ENCODE data around the gene MLF2.
A peak's percentile ranks its signal among the peaks of the same experiment; 100 is the strongest.

MLF2 gene

DNA sequence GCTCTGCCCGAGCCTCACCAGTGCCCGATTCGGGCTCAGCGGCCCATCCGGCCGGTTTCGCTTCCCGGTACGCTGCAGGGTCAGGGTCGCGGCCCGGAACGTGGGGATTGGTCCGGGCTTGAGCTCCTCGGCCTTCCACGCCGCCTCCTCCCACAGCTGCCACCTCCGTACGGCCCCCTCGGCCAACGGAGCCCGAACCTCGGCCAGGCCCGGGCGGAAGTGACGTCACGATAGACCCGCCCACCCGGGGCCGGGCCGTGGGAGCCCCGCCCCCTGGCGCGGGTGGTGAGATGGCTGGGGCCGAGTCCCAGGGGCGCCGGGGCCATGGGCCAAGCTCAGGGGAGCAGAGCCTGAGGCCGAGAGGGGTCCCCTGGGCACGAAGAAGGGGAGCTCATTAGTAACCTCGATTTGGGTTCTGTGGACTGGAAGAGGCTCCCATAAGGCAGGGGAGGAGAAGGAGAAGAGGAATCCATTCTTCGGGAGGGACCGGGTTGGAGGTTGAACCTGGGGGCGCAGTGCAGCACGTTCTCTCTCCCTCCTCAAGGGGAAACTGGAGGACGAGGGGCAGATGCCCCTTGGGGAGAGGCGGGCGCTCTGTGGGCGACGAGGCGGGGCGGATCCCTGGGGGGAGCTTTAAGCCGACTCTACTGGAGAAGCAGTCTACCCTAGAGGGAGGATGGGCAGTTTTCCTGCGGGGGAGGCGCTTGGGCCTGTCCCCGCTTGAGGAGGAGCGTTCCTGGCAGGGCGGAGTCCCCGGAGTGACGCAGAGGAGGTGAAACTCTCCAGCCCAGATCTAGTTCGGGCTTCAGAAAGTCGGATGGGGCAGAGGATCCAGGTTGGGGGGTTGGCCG is at the start of gene MLF2:
MLF2 (minus strand) TSS at position 221 of the 851 bp plus-strand sequence. CDS start 807 bp downstream, outside the sequence.
- peak; percentile 71 for DNase-seq

GRCh38 chr12:6799147-6799546 is 46.2 kb upstream of the MLF2 start:
- DNase-seq: no peak

GRCh38 chr12:6796576-6796975 is 43.6 kb upstream of the MLF2 start:
- no peak for DNase-seq

- no peak for DNase-seq
Measured at GRCh38 chr12:6795088-6795487, 42.1 kb upstream of the MLF2 start.

DNA sequence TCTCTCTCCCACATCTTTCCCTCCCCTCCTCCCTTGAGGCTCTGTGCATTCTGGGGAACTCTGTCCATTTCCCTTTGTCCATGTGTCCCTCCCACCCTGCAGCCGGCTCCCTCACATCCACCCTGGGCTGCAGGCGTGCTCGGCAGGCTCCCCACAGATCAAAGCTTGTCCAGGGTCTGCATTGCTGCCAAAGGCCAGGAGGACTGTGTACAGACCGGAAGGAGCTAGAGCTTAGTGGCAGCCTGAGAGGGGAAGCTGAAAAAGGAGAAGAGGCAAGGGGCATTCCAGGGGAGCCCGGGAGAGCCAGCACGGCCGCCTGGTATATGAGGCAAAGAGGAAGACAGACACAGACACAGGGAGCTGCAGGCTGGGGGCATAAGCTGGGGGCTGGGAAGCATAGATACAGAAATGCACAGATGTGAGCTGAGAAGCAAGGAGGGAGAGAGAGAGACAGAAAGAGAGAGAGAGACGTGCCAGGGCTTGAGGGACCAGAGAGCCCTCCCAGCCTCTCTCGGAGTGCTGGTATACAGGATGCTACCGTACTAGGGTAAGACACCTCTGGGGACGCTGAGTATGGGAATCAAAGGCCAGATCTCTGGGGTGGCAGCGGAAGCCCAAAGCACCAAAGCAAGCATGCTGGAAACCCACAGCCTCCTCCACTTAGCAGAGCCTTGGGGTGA is 39.7 kb upstream of the MLF2 start:
- DNase-seq: no peak

- no peak for DNase-seq
Measured at GRCh38 chr12:6791931-6792520, 39.1 kb upstream of the MLF2 start.

- no peak for DNase-seq
Measured at GRCh38 chr12:6790496-6791150, 37.7 kb upstream of the MLF2 start.

DNA sequence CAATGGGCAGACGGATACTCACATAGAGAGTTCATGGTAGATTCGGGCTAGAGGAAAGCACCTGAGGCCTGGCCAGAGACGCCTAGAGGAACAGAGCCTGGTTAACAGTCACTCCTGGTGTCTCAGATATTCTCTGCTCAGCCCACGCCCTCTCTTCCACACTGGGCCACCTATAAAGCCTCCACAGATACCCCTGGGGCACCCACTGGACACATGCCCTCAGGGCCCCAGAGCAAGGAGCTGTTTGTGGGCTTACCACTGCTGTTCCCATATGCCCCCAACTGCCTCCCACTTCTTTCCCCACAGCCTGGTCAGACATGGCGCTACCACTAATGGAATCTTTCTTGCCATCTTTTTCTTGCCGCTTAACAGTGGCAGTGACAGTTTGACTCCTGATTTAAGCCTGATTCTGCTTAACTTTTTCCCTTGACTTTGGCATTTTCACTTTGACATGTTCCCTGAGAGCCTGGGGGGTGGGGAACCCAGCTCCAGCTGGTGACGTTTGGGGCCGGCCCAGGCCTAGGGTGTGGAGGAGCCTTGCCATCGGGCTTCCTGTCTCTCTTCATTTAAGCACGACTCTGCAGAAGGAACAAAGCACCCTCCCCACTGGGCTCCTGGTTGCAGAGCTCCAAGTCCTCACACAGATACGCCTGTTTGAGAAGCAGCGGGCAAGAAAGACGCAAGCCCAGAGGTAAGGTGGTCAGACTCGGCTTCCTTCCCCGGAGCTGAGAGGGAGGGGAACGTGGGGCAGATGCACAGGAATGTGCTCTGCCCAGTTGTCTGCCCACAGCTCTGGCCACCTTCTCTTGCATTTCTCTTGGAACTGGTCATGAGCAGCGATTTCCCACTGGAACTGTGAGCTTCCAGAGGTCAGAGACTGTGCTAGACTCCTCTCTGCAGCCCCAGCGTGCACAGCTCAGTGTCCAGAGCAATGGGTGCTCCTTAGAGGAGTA is 36.3 kb upstream of the MLF2 start, which contains the start of gene CD4:
CD4 (plus strand) TSS at position 557 of the 953 bp plus-strand sequence. CDS start 10,611 bp downstream, outside the sequence.
- no peak for DNase-seq

DNA sequence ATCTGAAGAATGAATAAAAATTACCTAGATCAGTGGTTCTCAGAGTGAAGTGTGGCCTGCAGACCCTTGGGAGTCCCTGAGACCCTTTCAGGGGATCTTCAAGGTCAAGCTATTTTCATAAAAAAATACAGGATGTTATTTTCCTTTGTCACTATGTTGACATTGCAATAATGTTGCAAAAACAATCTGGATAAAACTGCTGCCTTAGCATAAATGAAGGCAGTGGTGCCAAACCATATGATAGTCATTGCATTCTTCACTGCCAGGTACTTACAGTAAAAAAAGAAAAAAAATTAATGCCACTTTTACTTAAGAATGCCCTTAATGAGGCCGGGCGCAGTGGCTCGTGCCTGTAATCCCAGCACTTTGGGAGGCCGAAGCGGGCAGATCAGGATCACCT is 34.4 kb upstream of the MLF2 start:
- no peak for DNase-seq

- no peak for DNase-seq
Measured at GRCh38 chr12:6786416-6787094, 33.6 kb upstream of the MLF2 start.

DNA sequence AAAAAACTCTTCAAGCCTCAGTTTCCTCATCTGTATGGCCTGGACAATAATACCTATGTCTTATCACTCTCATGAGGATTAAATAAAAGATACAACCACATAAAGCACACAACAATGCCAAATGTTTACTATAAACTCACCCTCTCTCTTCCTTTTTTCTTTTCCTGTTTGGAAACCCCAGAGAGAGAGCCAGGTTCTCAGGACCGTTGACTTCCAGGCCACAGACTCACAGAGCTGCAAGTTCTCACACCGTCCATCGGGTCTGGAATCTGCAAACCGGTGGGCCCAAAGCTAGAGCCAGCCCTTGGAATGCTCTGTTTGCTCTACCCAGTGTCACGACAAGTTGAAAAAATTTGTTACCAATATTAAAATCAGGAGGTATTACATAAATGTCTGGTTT is 31.8 kb upstream of the MLF2 start:
- no peak for DNase-seq

DNA sequence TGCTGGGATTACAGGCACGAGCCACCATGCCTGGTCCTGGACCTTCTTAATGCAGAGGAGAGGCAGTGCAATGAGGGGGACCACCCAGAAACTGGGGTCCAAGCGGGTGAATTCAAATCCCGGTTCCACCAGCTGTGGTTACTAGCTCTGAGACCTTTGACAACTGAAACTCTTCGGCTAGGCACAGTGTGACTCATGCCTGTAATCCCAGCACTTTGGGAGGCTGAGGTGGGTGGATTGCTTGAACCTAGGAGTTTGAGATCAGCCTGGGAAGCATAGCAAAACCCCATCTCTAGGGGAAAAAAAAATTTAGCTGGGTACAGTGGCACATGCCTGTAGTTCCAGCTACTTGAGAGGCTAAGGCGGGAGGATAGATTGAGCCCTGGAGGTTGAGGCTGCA is 31.4 kb upstream of the MLF2 start:
- no peak for DNase-seq

DNA sequence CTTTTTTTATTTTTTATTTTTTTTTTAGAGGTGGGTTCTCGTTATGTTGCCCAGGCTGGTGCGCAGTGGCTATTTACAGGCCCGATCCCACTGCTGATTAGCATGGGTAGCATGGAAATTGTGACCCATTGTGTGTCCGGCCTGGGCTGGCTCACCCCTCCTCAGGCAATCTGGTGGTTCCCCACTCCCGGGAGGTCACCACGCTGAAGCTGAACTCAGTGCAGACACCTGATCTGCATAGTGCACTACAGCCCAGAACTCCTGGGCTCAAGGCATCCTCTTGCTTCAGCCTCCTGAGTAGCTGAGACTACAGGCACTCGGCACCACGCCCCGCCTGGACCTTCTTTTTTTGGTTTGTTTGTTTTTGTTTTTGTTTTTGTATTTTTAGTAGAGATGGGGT is 30.9 kb upstream of the MLF2 start:
- DNase-seq: no peak

GRCh38 chr12:6782850-6783566 is 30.1 kb upstream of the MLF2 start:
- DNase-seq: no peak

- DNase-seq: no peak
Measured at GRCh38 chr12:6782119-6782518, 29.2 kb upstream of the MLF2 start.

- DNase-seq: no peak
Measured at GRCh38 chr12:6780573-6780972, 27.6 kb upstream of the MLF2 start.

DNA sequence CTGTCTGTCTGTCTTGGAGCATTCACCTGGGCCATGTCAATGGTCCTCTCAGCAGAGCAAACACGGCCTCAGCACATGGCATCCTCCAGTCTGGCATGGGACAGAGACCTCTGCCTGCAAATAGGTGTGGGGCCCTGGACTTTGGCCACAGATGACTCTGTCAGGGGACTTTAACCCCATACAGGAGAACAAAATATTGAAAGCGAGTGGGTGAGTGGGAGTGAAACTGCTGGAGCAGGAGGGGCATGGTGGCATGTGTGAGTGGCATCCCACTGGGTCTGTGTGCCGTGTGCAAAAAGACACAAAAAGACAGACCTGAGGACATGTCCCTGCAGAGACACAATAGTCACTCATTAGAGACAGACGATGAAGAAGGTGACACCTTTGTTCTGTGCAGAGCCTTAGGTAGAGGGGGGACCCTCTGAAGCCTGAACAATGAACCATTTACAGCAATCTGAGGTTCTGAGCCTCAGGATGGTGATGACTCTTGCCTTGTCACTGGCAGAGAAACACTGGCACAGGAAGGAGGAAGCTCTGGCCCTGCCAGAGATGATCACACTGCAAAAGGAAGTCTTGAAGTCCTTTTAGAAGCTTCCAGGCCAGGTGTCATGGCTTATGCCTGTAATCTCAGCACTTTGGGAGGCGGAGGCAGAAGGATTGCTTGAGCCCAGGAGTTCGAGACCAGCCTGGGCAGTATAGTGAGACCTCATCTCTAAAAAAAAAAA is 26.9 kb upstream of the MLF2 start:
- DNase-seq: no peak

- peak; percentile 83 for DNase-seq
Measured at GRCh38 chr12:6778574-6779550, 25.9 kb upstream of the MLF2 start.

GRCh38 chr12:6778217-6778573 is 25.3 kb upstream of the MLF2 start:
- no peak for DNase-seq
